H54 (cell line): ENCODE measurements around the gene DTX4.

ENCODE experiments used
- DNase-seq: peaks from one replicate; pipeline ENCODE4 v3.0.0; 2011; ENCODE audit warnings: low spot score, mixed read lengths; ENCODE audit not compliant: insufficient read length
- FAIRE-seq: peaks from 3 replicates; lab custom pipeline; 2011; peaks lifted over from hg19 to GRCh38; lab: Jason Lieb, UNC
- POLR2A ChIP-seq: IDR thresholded peaks from 2 replicates; pipeline ENCODE4 v1.6.1; 2011; ENCODE audit warnings: low read depth, mild to moderate bottlenecking, low read length

Gene DTX4

DNA sequence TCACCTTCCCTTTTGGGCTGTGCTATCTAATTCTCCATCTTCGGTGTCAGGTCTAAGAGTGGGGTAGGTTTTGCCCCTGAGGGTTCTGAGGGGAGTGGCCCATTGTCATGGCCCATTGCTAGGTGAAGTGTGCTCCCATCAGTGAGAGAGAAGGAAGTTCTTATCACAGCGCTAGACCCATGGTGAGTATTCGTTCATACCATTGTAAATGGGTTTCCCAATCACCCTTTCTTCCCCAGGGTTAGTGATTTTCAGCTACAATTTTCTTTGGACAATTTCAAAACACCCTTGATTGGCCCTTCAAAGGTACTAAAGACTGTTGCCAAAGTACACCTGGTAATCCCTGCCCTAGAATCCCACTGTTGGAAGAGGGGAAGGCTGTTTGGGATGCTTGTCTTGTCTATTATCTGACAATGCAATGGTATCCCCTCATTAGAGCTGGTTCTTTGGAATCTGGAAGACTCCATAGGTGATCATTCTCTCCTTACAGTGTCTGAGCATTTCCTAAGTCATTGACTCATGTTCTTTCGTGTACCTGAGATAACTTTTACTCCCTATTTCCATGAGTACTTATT, 20.6 kb downstream of the DTX4 start:
- no peak for TF ChIP-seq POLR2A
- FAIRE-seq (no peak), DNase-seq (no peak)

DNA sequence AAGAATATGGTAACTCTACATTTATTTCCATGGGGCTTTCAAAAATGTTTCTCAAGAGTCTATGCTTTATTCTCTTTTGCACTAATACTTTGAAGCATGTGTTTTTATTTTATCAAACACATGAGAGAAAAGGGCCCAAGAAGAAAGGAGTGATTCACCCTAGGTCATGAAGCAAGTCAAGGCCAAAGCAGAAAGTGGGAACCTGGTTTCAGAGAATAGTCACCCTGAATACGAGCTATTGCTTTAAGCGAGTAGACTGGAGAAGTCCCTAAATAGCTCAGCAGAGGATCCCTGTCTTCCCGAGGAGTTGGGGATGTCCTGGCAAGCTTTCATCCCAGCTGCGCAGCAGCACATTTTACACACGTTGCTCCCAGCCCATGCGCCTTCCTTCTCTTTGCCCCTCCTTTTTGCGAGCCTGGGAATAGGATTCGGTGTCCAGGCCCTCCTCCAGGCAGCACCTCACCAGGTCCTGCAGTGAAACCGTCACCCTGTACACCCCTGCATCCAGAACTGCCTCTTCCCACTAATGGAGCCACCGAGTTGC, 21.7 kb downstream of the DTX4 start:
- no peak for TF ChIP-seq POLR2A
- FAIRE-seq, result no peak
- no peak for DNase-seq

DNA sequence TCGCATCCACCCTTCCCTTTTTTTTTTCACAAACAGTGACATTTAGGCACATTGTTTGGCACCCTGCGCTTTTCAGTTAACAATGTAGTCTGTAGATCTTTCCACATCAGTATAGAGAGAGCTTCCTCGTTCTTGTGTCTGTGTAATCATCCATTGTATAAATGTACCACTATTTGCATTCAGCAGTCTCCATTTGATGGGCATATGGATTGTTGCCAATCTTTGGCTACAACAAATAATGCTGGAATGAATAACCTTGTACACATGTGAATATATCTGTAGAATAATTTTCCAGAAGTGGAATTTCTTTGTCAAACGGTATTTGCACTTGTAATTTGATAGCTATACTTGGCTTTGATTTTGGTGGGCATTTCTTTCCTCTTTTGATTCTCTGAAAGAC, 23.7 kb downstream of the DTX4 start:
- TF ChIP-seq POLR2A, result no peak
- no peak for FAIRE-seq
- no peak for DNase-seq

DNA sequence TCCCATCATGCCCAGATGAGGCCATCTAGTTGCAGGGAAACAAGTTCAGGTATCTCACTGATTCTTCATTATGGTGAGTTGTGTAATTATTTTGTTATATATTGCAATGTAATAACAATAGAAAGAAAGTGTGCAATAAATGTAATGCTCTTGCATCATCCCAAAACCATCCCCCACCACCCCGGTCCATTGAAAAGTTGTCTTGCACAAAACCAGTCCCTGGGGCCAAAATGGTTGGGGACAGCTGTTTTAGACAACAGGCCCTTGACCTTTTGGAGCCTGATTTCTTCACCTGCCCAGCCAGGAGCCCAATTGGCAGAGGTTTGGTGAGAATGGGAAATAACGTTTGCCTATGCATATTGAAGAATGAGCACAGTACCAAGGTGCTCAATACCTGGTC, 24.8 kb downstream of the DTX4 start:
- DNase-seq (no peak), FAIRE-seq (no peak)

DNA sequence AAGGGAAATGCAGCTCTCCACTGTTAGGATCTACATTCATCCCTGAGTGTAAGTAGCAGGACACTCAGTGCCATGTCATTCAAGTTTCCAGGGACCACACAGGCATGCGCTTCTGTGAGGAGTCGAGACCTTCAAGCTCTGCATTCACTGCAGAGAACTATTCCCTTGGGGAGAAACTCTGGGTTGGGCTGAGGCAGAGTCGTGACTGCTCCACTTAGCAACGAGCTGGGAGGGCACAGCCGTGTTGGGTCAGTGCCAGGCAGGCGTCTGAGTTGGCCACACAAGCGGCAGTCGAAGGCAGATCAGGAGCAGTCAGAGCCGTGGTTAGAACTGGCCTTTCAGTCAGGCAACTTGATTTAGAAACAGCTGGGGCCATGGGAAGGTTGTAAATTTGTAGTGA, 26.1 kb downstream of the DTX4 start:
- no peak for TF ChIP-seq POLR2A
- DNase-seq (no peak), FAIRE-seq (no peak)

More for the DNA sequence above, 24.8 kb downstream of the DTX4 start:
- TF ChIP-seq POLR2A, result no peak

DNA sequence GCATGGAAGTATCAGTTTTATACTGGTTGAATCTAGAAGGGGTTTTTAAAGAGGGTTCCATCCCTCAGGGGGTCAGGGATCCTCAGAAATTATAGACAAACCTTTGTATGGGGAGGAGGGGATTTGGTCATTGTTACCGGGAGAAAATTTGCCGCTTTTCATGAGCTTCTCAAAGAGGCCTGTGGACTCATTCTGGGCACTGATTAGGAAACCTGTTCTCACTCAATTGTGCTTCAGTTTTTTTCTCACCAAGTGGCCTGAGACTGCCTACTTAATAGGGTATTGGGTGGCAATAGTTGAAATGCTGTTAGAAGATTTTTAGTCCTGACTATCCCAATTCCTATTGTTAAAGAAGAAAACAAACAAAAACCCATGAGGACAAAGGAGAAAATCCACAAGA, 26.8 kb downstream of the DTX4 start:
- DNase-seq (no peak), FAIRE-seq (no peak)
- no peak for TF ChIP-seq POLR2A

DNA sequence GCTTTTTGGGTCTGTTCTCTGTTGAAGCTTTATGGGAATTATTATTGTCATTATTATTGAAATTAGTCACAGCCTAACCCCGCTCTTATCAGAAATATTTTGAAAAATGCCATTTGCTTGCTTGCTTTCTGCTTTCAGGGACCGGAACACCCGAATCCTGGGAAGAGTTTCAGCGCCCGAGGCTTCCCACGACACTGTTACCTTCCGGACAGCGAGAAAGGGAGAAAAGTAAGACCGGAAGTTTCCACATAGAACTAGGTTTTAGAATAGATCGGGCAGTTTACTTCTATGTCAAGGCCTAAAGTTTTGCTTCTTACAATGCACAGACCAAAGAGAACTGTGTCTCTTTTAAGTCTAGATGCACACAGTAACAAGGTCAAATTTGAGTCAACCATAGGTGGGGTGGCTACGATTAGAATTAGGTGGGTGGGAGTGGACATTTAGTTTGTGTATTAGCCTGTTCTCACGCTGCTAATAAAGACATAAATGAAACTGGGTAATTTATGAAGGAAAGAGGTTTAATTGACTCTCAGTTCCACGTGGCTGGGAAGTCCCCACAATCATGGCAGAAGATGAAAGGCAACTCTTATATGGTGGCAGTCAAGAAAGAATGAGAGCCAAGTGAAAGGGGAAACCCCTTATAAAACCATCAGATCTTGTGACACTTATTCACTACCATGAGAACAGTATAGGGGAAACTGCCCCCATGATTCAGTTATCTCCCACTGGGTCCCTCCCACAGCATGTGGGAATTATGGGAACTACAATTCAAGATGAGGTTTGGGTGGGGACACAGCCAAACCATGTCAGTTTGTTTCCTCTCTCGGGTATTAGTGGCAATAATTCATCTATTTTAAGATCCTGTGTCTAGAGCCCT, 27.9 kb downstream of the DTX4 start:
- DNase-seq (no peak), FAIRE-seq (no peak)
- no peak for TF ChIP-seq POLR2A

DNA sequence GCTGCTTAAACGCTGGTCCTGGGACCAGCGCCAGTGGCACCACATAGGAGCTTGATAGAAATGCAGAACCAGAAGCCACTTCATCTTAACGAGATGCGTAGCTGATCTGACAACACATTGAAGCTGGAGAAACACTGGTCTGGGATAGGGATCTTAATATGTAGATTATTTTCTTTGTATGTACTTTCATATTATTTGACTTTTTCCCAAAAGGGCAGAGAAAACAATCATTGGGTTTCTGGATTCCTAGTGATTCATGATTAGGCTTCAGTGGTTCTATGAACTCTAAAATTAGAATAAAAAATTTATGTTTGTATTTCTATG, 28.5 kb downstream of the DTX4 start:
- no peak for DNase-seq

DNA sequence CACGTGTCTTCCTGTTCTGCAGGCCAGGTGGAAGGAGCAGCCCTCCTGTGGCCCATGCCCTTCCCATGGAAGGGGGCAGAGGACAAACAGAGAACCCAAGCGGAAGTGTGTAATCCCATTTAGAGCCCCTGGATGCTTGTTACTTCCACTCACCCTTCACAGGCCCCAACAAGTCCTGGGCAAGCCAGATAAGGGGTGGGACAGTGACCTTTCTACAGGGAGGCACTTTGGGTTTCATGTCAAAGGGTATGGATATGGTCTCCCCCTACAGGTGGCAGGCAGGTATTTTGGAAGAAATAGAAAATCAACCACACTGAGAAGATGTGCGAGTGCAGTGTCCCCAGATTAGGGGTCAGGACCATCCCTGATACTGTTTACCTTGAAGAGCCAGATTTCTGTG, 29.4 kb downstream of the DTX4 start:
- TF ChIP-seq POLR2A, result no peak
- DNase-seq (no peak), FAIRE-seq (no peak)

More for the DNA sequence above, 28.5 kb downstream of the DTX4 start:
- TF ChIP-seq POLR2A, result no peak
- no peak for FAIRE-seq

DNA sequence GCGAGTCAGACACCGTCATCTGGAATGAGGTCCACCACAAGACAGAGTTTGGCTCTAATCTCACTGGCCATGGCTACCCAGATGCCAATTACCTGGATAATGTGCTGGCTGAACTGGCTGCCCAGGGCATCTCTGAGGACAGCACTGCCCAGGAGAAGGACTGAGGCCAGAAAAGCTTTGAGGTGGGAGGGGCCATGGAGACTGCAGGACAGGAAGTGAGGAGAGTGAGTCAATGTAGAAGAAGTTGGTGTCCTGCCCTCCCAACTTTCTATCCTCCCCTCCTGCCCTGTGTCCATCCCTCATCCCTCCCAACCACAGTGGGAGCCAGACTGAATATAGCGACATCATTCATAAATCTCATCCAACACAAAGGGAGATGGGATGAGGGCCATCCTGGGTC, 32.8 kb downstream of the DTX4 start:
- FAIRE-seq (no peak), DNase-seq (no peak)
- no peak for TF ChIP-seq POLR2A

DNA sequence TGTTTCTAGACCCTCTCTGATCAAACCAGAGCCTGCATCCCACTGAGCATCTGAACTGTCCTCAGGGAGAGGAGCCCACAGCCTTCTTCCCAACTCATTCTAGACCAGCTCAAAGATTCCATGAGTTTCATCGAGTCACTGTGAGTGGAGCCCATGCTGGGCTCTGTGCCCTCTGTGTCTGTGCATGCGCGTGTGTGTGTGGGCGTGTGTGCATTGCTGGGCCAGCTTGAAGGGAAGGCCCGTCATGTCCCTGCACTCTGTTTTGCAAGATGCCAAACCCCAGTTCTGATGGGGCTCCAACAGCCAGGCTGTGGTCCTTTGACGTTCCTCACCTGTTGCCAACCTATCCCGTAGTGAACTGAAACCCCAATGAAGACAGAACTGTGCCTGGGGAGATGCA, 33.7 kb downstream of the DTX4 start:
- DNase-seq (no peak), FAIRE-seq (no peak)
- TF ChIP-seq POLR2A, result no peak

DNA sequence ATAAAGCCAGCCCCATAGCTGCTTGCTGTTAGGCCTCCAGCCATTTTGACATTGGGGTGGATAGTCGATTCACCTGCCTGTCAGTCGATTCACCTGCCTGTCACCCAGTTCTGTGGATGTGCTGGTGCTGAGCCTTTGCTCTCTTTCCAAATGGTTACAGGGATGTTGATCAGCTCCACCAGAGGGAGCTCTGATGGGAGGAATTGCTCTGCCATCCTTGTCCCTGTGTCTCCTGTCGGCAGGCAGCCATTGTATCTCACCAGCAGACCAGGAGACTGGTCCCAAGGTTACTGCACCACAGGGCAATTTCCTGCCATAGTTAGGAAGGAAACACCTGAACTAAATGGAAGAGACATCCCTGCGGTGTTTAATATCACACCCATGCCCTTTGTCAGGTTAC, 34.7 kb downstream of the DTX4 start:
- no peak for TF ChIP-seq POLR2A
- peak; percentile 18 for DNase-seq
- FAIRE-seq, result no peak

DNA sequence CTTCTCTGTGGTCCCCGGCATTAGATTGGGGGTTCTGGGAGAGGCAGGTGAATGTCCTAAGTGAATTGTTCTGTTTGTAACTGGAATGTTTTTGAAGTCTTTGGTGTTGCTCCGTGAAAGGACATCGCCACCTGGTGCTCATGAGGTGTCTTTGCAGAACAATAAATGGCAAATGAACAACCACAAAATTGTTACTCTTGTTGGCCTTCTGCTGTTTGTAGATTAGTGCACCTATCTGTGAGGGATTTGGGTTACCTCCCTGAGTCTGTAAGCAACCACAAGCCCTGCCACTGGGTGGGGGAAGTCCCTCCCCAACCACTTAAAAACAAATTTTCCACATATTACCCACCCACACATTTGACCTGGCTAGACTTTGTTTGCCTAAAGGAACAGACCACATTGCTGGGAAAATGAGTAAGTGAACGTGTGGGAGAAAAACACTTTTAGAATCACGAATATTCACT, 36.1 kb downstream of the DTX4 start:
- no peak for FAIRE-seq
- no peak for TF ChIP-seq POLR2A
- DNase-seq, result peak; percentile 15

DNA sequence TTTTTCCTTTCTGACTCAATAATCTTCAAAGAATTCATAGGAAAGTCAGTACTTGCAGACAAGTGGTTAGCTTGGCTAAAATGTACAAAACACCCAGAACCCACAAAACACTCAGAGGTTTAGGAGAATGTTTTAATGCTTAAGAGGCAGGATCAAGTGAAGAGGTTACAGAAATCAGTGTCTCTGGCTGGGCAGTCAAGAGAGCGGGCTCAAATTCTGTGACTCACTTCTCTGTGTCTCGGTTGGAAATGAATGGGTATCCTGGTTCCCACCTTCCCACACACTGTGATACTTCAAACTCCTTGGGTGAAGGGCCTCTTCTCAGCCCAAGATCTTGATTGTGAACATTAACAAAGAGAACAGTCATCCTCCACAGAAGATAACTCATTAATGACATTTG, 37.0 kb downstream of the DTX4 start:
- DNase-seq (no peak), FAIRE-seq (no peak)
- no peak for TF ChIP-seq POLR2A
